Transverse colon (tissue), 4 donors: ENCODE data around the gene TRIM59. TPM values are rescaled to one million over a fixed set of nuclear protein-coding genes. Genes with fewer than 3 reads are reported as not detected.

ENCODE experiments used
- DNase-seq: peaks from one replicate; pipeline ENCODE4 v3.0.0-alpha.2; 2019
- H3K27ac ChIP-seq, 4 donors: fragments of 200-600 bp; sonication (generic); 2 replicates each; pipeline ENCODE4 v1.5.1; 2016 to 2018; ENCODE audit warnings: inconsistent platforms in 4 of 4
- H3K27me3 ChIP-seq: fragments of 200-600 bp; sonication (generic); 2 replicates; pipeline ENCODE4 v1.5.1; 2017; ENCODE audit warnings: inconsistent platforms
- H3K36me3 ChIP-seq, 4 donors: fragments of 200-600 bp; sonication (generic); 2 replicates each; pipeline ENCODE4 v1.5.1; 2017 to 2019; ENCODE audit warnings: inconsistent platforms in 4 of 4
- H3K4me1 ChIP-seq, 4 donors: fragments of 200-600 bp; sonication (generic); 2 replicates each; pipeline ENCODE4 v1.5.1; 2017 to 2020; ENCODE audit warnings: inconsistent platforms in 4 of 4
- H3K4me3 ChIP-seq, 4 donors: fragments of 200-600 bp; sonication (generic); 1 replicate in 1 of 4; 2 replicates in 3 of 4; pipeline versions ENCODE4 v1.5.1 to v1.6.1; 2017 to 2019; ENCODE audit warnings: inconsistent platforms in 4 of 4
- H3K9me3 ChIP-seq, 2 donors: fragments of 200-600 bp; sonication (generic); 2 replicates each; pipeline ENCODE4 v1.5.1; 2017 to 2019; ENCODE audit warnings: inconsistent platforms in 2 of 2
- EP300 ChIP-seq: sonication (generic); formaldehyde crosslinking; IDR thresholded peaks from one replicate; pipeline ENCODE4 v1.6.1; 2017; ENCODE audit warnings: antibody characterized with exemption, low read depth
- POLR2A ChIP-seq: fragments of 450-650 bp; IDR thresholded peaks from one replicate; pipeline ENCODE4 v1.6.1; 2016; ENCODE audit warnings: antibody characterized with exemption, mild to moderate bottlenecking, moderate library complexity
- POLR2AphosphoS5 ChIP-seq, 3 donors: sonication (generic); formaldehyde crosslinking; IDR thresholded peaks; one replicate each; pipeline ENCODE4 v1.6.1; 2016; ENCODE audit warnings: antibody characterized with exemption in 3 of 3
- WGBS, 2 donors: methylation state at CpG; one replicate each; pipeline ENCODE4 v1.1.5; 2018; ENCODE audit warnings: low coverage in 1 of 2; 5-methylcytosine and 5-hydroxymethylcytosine counted together
- in situ Hi-C, 4 donors: fragments of 200-750 bp; cut with MboI; loops; one replicate each; pipeline versions ENCODE4 v1.15.0 to v1.15.1; 2017; ENCODE audit warnings: low sequenced_read_pairs in 3 of 4, low pct_ligation_motif_present in 1 of 4, low pct_unique_long_range_greater_than_20kb in 1 of 4
- intact Hi-C: fragments of 100-400 bp; cut with DNase I; formaldehyde crosslinking; loops from one replicate; pipeline ENCODE4 v1.15.1; 2023; ENCODE audit warnings: low total_unique reads
- total RNA-seq, 4 donors: library from RNA; depleted of rRNA; stranded (reverse); fragments of >200 nt; gene quantifications; one replicate each; pipeline ENCODE4 v1.1.0, GENCODE V29; 2016
- TF ChIP-seq, protein P1 (sequence below), 5 experiments: fragments of 200-600 bp in 3 of 5; fragments of 450-650 bp in 2 of 5; sonication (generic) in 3 of 5; IDR thresholded peaks; 1 replicate in 2 of 5; 2 replicates in 3 of 5; pipeline ENCODE4 v1.5.1; 2016 to 2017; ENCODE audit warnings: antibody characterized with exemption in 5 of 5, inconsistent platforms in 3 of 5, mild to moderate bottlenecking in 2 of 5, moderate library complexity in 1 of 5

TRIM59 gene
- total RNA-seq, 4 donors from 2014 or later = 1.9 to 10.9 (median 8.4) TPM; not detected in 1

DNA sequence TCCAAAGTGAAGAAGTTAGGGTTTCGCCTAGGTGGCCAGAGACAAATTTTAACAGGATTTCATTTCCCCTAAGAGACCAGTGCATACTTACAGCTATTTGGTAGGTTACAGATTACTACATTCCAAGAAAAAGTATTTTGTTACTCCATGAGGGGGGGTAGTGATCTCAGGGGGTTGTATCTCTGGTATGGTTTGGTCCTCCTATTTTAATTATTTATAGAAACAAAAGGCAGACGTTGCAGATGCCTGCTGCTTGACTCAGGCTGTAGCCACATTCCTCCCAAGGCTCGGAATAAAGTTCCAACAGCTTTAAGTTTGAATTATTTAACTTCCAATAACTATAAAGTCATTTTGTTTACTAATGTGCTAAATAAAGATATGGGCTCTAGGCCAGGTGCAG, 1.3 kb upstream of the TRIM59 start:
- H3K27me3 ChIP-seq = no peaks in the 10 kb centered on the region
- WGBS, 2 donors = 65 to 100% methylated on average over 1 to 3 of the region's 3 CpGs
- intact Hi-C loops (no loop called here), in situ Hi-C loops (no loop called here)
- no peaks in the 10 kb centered on the region for H3K9me3 ChIP-seq
- peaks cover 0 to 25% (median 11%) of the 10 kb centered on the region in 4 donors for H3K4me1 ChIP-seq
- H3K4me3 ChIP-seq = no peak overlapping the region
- no peaks in the 10 kb centered on the region for H3K36me3 ChIP-seq
- no peak overlapping the region for H3K27ac ChIP-seq
- TF ChIP-seq POLR2A (no peak), EP300 (no peak), POLR2AphosphoS5 (IDR thresholded peaks at IDR 0.05) (no peak)
- TF ChIP-seq, protein P1, sequence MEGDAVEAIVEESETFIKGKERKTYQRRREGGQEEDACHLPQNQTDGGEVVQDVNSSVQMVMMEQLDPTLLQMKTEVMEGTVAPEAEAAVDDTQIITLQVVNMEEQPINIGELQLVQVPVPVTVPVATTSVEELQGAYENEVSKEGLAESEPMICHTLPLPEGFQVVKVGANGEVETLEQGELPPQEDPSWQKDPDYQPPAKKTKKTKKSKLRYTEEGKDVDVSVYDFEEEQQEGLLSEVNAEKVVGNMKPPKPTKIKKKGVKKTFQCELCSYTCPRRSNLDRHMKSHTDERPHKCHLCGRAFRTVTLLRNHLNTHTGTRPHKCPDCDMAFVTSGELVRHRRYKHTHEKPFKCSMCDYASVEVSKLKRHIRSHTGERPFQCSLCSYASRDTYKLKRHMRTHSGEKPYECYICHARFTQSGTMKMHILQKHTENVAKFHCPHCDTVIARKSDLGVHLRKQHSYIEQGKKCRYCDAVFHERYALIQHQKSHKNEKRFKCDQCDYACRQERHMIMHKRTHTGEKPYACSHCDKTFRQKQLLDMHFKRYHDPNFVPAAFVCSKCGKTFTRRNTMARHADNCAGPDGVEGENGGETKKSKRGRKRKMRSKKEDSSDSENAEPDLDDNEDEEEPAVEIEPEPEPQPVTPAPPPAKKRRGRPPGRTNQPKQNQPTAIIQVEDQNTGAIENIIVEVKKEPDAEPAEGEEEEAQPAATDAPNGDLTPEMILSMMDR (IDR thresholded peaks at IDR 0.05) = no peak
- no peak for DNase-seq

DNA sequence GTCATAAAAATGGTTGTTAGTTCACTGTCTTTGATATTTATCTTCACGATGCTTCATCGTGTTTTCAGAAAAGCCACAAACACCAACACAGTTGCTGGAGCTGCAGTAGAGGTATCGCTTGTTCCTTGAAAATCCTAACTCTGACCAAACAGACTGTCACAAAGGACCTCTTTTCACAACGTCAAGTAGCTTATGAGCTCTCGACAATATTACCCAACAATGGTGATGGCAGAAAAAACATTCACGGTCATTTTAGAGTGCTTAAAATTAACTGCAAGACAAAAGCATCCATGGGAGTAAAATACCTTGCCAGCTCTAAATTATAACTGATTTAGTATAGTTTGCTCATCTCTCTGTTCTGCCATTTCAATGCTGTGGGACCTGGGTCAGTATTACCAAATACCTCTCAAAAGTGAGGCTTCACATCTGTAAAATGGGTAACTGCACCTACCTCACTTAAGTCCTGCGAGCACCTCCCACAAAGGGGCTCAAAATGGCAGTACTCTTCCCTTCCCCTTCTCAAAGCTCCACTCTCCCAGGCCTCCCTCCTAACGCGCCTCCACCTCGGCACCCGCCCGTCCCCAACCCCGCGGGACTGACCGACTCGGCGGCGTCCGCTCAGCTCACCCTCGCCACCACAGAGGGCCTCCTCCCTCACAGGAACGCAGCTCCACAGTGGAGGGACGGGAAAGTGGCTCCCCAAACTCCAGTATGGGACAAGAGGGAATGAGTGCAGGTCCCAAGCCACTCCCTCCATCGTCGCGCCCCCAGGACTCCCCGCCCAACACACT, 546 bp downstream of the TRIM59 start:
- Histone ChIP-seq H3K27me3 (no peaks in the 10 kb centered on the region), H3K36me3 (no peaks in the 10 kb centered on the region), H3K27ac (peak overlapping the region; percentile 79 to 89 (median 84)), H3K4me3 (peak overlapping the region; percentile 40 to 60 (median 50)), H3K9me3 (no peaks in the 10 kb centered on the region), H3K4me1 (peaks cover 0 to 25% (median 11%) of the 10 kb centered on the region in 4 donors)
- in situ Hi-C loops = no loop called here
- no peak for DNase-seq
- intact Hi-C loops = no loop called here
- TF ChIP-seq, protein P1 (IDR thresholded peaks at IDR 0.05) = no peak
- 2 to 3% methylated on average over 11 to 26 of the region's 26 CpGs for WGBS, 2 donors

DNA sequence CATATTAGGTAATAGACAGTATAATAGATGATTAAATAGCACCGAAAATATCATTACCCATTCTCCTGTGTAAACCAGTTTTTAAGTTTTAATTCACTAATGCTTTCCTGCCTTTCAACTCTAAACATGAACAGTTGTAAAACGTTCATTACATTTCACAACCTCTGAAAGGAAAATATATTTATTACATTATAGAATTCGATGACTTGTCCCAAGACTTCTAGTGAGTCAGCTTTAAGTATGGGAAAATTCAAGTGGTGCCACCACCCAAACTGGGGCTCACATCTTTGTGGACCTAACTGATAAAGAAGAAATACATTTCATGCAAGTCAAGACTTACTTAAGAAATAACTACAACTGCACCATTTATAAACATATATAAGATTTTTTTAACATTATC, 2.0 kb downstream of the TRIM59 start:
- in situ Hi-C loops = no loop called here
- no peak for DNase-seq
- Histone ChIP-seq H3K27ac (no peak overlapping the region), H3K36me3 (no peaks in the 10 kb centered on the region), H3K9me3 (no peaks in the 10 kb centered on the region), H3K4me3 (no peak overlapping the region), H3K27me3 (no peaks in the 10 kb centered on the region), H3K4me1 (peaks cover 0 to 25% (median 11%) of the 10 kb centered on the region in 4 donors)
- WGBS, 2 donors = 33 to 49% methylated on average over 3 of the region's 3 CpGs
- no peak for TF ChIP-seq POLR2A
- TF ChIP-seq, protein P1 (IDR thresholded peaks at IDR 0.05) = no peak
- intact Hi-C loops = no loop called here

DNA sequence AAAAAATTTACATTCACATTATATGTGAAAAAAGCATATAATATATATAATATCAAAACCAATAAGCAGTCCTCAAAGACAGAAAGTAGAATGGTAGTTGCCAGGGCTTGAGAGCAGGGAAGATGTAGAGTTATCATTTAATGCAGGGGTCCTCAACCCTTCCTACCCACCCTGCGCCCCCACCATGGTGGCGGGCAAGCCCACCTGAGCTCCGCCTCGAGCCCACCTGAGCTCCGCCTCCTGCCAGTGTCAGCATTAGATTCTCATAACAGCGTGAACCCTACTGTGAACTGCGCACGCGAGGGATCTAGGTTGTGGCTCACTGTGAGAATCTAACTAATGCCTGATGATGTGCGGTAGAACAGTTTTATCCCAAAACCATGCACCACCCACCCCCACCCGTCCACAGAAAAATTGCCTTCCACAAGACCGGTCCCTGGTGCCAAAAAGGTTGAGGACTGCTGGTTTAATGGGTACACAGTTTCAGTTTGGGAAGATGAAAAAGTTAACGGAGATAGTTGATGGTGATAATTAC, 3.0 kb downstream of the TRIM59 start:
- no peak overlapping the region for H3K4me3 ChIP-seq
- no peaks in the 10 kb centered on the region for H3K9me3 ChIP-seq
- H3K27ac ChIP-seq = no peak overlapping the region
- TF ChIP-seq POLR2AphosphoS5 (IDR thresholded peaks at IDR 0.05) = no peak
- TF ChIP-seq POLR2A = no peak
- TF ChIP-seq EP300 = no peak
- TF ChIP-seq, protein P1 (IDR thresholded peaks at IDR 0.05) = no peak
- no peak for DNase-seq
- in situ Hi-C loops = no loop called here
- intact Hi-C loops = no loop called here
- H3K36me3 ChIP-seq = no peaks in the 10 kb centered on the region
- H3K27me3 ChIP-seq = no peaks in the 10 kb centered on the region
- WGBS, 2 donors = 92 to 96% methylated on average over 6 to 13 of the region's 13 CpGs
- peaks cover 0 to 25% (median 11%) of the 10 kb centered on the region in 4 donors for H3K4me1 ChIP-seq
